NB4 (cell line): ENCODE results near the gene RPS18.

Experiments
- CTCF ChIP-seq: IDR thresholded peaks from one replicate; pipeline ENCODE4 v1.5.1; 2012; ENCODE audit warnings: low read depth, low read length
- MYC ChIP-seq: IDR thresholded peaks from 2 replicates; pipeline ENCODE4 v1.6.1; 2011; ENCODE audit warnings: low read depth, low read length

DNA sequence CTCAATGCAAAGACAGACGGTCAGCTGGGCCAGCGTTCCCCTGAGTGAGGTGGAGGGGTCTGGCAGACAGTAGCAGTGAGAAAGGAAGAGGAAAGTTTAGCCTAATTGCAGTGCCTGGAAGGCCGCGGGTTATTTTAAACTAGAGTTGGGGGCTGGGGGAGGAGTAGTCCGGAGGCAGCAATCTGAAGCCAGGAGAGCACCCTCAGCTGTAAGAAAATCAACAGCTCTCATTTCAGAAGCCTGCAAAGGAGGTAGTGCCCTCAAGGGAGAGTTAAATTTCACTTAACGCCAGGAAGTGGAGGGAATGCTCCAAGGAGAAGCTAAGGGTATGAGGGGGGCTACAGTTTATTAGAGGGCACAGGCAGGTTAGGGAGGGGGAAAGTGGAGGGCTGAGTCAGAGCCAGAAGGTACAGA is 36.6 kb upstream of the RPS18 start:
- TF ChIP-seq CTCF = no peak
- no peak for TF ChIP-seq MYC
